Measurements from ENCODE around the gene TCEA3. TPM values are rescaled to one million over a fixed set of nuclear protein-coding genes. Genes with fewer than 3 reads are reported as not detected.

Gene TCEA3
- total RNA-seq, 4 donors from 2014 or later = 20.6 to 70.9 (median 27.8) TPM

DNA sequence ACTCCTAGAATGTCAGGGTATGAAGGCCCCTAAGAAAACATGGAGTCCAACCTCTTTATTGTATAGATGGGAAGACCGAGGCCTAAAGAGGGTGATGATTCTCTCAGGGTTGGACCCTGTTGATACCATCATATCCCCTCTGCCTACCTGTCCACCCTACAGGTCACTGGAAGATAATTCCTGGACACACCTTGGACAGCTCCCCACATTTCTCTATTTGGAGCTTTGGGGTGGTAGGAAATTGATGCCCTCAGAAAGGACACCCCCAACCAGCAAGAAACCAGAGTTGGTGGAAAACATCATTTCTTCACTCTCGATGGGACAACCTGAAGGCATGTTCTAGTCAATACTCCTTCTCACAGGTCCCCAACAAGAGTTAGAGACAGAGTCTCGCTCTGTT, 3.0 kb upstream of the TCEA3 start:
- Histone ChIP-seq H3K4me3 (no peak overlapping the region), H3K9me3 (no peaks in the 10 kb centered on the region), H3K27me3 (no peaks in the 10 kb centered on the region), H3K4me1 (no peaks in the 10 kb centered on the region), H3K36me3 (no peaks in the 10 kb centered on the region), H3K27ac (no peak overlapping the region)
- intact Hi-C loops (cut with DNase I; ENCODE audit: low total_unique reads) = no loop called here
- TF ChIP-seq, protein P1, sequence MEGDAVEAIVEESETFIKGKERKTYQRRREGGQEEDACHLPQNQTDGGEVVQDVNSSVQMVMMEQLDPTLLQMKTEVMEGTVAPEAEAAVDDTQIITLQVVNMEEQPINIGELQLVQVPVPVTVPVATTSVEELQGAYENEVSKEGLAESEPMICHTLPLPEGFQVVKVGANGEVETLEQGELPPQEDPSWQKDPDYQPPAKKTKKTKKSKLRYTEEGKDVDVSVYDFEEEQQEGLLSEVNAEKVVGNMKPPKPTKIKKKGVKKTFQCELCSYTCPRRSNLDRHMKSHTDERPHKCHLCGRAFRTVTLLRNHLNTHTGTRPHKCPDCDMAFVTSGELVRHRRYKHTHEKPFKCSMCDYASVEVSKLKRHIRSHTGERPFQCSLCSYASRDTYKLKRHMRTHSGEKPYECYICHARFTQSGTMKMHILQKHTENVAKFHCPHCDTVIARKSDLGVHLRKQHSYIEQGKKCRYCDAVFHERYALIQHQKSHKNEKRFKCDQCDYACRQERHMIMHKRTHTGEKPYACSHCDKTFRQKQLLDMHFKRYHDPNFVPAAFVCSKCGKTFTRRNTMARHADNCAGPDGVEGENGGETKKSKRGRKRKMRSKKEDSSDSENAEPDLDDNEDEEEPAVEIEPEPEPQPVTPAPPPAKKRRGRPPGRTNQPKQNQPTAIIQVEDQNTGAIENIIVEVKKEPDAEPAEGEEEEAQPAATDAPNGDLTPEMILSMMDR (IDR thresholded peaks at IDR 0.05) = no peak
- TF ChIP-seq POLR2A (IDR thresholded peaks at IDR 0.05) = no peak
- DNase-seq = no peak

DNA sequence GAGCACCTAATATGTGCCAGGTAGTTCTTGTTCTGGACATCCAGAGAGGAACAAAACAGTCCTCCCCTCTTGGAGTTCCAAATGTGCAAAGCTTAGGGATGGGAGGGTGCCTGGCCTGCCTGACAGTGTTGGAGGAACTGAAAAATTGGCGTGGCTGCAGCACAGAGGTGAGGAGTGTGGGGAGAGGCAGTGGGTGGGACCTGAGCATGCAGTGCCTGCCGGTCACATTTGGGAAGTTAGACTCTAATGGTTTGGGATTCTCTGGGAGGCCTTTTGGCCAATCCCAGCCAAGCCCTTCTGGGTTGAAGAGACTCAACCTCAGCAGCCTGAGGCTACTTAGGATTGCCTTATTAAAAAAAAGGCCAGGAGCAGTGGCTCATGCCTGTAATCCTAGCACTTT, 2.3 kb upstream of the TCEA3 start:
- TF ChIP-seq POLR2A (IDR thresholded peaks at IDR 0.05) = no peak
- TF ChIP-seq, protein P1 (IDR thresholded peaks at IDR 0.05) = no peak
- intact Hi-C loops (cut with DNase I; ENCODE audit: low total_unique reads) = no loop called here

DNA sequence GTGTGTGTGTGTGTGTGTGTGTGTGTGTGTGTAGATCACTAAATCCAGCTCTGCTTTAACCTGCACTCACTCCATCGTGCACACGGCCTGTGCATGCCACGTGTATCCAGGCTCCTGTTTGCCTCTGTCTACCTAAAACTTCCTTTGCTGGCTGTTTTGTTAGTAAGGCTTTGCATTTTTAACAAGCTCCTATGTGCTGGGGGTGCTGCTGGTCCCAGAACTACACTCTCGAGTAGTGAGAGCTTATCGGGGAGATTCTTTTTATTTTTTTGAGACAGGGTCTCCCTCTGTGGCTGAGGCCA, 596 bp upstream of the TCEA3 start:
- intact Hi-C loops (cut with DNase I; ENCODE audit: low total_unique reads) = no loop called here
- TF ChIP-seq, protein P1 (IDR thresholded peaks at IDR 0.05) = no peak
- TF ChIP-seq POLR2A (IDR thresholded peaks at IDR 0.05) = no peak
- H3K36me3 ChIP-seq = no peaks in the 10 kb centered on the region
- H3K4me3 ChIP-seq = peak overlapping the region in 1 of 2 donors; percentile 58
- H3K9me3 ChIP-seq = no peaks in the 10 kb centered on the region
- H3K27me3 ChIP-seq = no peaks in the 10 kb centered on the region
- DNase-seq = no peak
- no peaks in the 10 kb centered on the region for H3K4me1 ChIP-seq
- peak overlapping the region; percentile 68 to 85 for H3K27ac ChIP-seq

More for the DNA sequence above, 2.3 kb upstream of the TCEA3 start:
- Histone ChIP-seq H3K36me3 (no peaks in the 10 kb centered on the region), H3K27ac (no peak overlapping the region), H3K27me3 (no peaks in the 10 kb centered on the region), H3K4me3 (no peak overlapping the region), H3K9me3 (no peaks in the 10 kb centered on the region), H3K4me1 (no peaks in the 10 kb centered on the region)
- no peak for DNase-seq

DNA sequence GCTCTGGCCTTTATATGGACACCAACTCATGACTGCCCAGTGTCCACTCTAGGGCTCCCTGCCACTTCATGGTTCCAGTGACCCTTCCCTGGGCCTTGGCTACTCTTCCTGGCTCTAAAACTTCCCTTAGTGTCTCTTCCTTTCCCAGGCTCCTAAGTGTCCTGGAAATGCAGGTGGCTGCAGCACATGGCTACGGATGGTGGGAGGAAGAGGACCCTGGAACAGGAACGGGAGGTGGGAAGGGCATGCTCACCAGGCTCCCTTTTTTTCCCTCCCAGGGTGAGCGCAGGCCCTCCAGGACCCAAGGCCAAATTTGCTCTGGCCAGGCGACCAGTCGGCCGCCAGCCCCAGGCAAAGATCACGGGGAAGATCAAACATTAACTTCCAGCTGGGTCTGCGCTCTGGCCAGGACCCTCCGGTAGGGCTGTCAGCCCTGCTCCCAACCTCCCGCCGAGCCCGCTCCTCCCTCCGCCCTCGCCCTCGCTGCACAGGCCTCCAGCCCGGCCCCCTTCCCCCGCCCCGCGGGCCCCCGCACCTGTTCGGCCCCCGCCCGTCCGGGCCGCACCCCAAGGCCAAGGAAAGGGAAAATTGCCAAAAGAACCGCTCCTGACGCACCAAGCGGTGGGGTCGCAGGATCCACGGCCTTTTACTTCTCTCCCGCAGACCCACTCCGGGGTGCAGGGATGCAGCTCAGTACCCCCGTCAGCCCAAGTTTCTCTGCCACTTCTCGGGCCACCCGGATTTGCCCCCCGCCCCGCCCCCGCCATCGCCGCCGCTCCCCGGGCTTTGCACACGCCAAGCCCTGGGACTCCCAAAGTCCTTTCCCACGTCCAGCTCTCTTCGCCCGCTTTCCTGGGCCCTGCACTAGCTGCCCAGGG, 894 bp downstream of the TCEA3 start:
- intact Hi-C loops (cut with DNase I; ENCODE audit: low total_unique reads) = loop anchor here (5.0 kb wide), 1 partner anchor 59 kb away; the partner anchor contains the start of gene ASAP3
- Histone ChIP-seq H3K9me3 (no peaks in the 10 kb centered on the region), H3K27ac (peak overlapping the region; percentile 68 to 85), H3K4me1 (no peaks in the 10 kb centered on the region), H3K36me3 (no peaks in the 10 kb centered on the region), H3K4me3 (peak overlapping the region; percentile 41 to 58), H3K27me3 (no peaks in the 10 kb centered on the region)
- DNase-seq = peak; percentile 38 to 56
- TF ChIP-seq POLR2A (IDR thresholded peaks at IDR 0.05) = no peak
- TF ChIP-seq, protein P1 (IDR thresholded peaks at IDR 0.05) = no peak

DNA sequence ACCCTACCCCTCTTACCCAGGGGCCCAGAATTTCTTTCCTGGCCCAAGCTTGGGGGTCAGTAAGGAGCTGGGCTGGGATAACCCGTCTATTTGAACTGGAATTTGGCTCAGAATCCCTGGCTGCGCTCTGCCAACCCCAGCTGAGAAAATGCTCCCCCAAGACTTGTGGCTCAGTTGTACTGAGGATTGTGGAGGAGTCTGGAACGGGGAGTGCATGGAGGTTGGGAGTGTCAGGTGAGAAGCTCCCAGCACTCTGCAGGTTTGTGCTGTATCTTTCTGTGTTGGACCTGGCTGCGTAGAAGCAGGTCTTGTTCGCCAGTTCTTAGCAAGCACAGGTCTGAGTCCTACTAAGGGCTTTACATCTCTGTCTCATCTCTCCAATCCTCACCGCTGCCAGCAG, 1.6 kb downstream of the TCEA3 start:
- Histone ChIP-seq H3K4me3 (no peak overlapping the region), H3K4me1 (no peaks in the 10 kb centered on the region), H3K27ac (peak overlapping the region; percentile 68 to 85), H3K27me3 (no peaks in the 10 kb centered on the region), H3K9me3 (no peaks in the 10 kb centered on the region), H3K36me3 (no peaks in the 10 kb centered on the region)
- intact Hi-C loops (cut with DNase I; ENCODE audit: low total_unique reads) = loop anchor here (5.0 kb wide), 1 partner anchor 59 kb away; the partner anchor contains the start of gene ASAP3
- TF ChIP-seq, protein P1 (IDR thresholded peaks at IDR 0.05) = no peak
- no peak for TF ChIP-seq POLR2A (IDR thresholded peaks at IDR 0.05)
- no peak for DNase-seq

All from uterus (tissue), 4 donors.